Measurements from ENCODE around the gene TMEM131. TPM values are rescaled to one million over a fixed set of nuclear protein-coding genes. Genes with fewer than 3 reads are reported as not detected.

The TMEM131 gene
- total RNA-seq, 2 donors from 2014 or later = 20.7 to 21.8 TPM

DNA sequence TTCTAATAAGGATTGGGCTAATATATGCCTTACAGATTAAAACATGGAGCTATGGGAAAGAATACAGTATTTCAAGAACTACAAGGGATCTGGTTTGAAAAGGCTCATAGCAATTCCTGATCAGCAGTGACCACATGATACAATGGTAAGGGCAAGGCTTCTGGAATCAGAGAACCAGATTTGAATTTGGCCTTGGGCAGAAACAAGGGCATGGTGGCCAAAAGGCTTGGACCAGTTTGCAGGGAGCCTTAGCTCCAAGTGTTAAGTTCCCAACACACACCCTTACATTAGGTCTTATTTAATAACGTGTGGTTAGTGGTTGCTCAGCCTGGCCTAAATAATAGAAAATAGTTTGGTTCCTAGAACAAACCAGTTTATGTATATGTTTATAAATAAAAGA is 194.7 kb downstream of the TMEM131 start:
- Histone ChIP-seq H3K4me3 (no peak overlapping the region), H3K4me1 (no peaks in the 10 kb centered on the region), H3K9me3 (no peaks in the 10 kb centered on the region), H3K27me3 (no peaks in the 10 kb centered on the region), H3K36me3 (peaks cover 66% of the 10 kb centered on the region), H3K27ac (no peak overlapping the region)
- DNase-seq (ENCODE audit: low spot score) = no peak
- TF ChIP-seq, protein P1, sequence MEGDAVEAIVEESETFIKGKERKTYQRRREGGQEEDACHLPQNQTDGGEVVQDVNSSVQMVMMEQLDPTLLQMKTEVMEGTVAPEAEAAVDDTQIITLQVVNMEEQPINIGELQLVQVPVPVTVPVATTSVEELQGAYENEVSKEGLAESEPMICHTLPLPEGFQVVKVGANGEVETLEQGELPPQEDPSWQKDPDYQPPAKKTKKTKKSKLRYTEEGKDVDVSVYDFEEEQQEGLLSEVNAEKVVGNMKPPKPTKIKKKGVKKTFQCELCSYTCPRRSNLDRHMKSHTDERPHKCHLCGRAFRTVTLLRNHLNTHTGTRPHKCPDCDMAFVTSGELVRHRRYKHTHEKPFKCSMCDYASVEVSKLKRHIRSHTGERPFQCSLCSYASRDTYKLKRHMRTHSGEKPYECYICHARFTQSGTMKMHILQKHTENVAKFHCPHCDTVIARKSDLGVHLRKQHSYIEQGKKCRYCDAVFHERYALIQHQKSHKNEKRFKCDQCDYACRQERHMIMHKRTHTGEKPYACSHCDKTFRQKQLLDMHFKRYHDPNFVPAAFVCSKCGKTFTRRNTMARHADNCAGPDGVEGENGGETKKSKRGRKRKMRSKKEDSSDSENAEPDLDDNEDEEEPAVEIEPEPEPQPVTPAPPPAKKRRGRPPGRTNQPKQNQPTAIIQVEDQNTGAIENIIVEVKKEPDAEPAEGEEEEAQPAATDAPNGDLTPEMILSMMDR (IDR thresholded peaks at IDR 0.05) = no peak

DNA sequence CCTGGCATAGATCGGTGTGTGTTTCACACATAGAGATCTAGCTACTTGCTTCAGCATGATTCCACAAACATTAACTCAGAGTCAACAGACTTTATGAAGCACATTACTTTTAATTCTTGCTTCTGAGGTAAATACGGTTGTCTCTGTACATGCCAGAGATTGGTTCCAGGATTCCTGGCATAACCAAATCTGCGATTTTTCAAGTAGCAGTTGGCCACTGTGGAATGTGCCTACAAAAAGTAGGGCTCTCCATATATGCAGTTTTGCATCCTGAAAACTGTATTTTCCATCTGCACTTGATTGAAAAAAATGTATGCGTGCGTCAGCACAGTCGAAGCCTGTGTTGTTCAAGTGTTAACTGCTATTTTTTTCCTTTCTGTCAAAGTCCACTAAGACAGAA is 197.3 kb downstream of the TMEM131 start:
- no peak for DNase-seq (ENCODE audit: low spot score)
- TF ChIP-seq, protein P1 (IDR thresholded peaks at IDR 0.05) = no peak
- Histone ChIP-seq H3K27me3 (no peaks in the 10 kb centered on the region), H3K36me3 (peaks cover 57% of the 10 kb centered on the region), H3K4me3 (no peak overlapping the region), H3K27ac (no peak overlapping the region), H3K4me1 (no peaks in the 10 kb centered on the region), H3K9me3 (no peaks in the 10 kb centered on the region)

DNA sequence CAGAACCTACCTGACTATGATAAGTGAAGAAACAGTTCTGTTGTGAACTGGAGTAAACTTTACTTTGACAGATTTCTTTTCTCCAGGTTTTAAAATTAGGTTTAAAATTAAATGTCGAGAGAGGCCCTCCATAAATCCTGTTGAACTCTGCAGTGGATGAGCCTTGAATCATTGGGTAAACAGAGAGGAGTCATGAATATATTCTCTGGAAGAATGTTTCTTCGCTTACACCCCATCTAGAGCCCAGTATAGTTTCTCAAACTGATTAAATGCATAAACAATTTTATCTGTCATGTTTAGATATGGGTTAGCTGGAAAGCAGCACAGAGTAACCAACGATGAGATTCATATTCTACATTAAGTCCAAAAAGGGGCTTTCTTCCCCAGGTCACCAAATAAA is 198.4 kb downstream of the TMEM131 start:
- H3K27me3 ChIP-seq = no peaks in the 10 kb centered on the region
- no peaks in the 10 kb centered on the region for H3K4me1 ChIP-seq
- TF ChIP-seq, protein P1 (IDR thresholded peaks at IDR 0.05) = no peak
- no peak overlapping the region for H3K27ac ChIP-seq
- H3K9me3 ChIP-seq = no peaks in the 10 kb centered on the region
- no peak overlapping the region for H3K4me3 ChIP-seq
- H3K36me3 ChIP-seq = peaks cover 67% of the 10 kb centered on the region
- DNase-seq (ENCODE audit: low spot score) = no peak

DNA sequence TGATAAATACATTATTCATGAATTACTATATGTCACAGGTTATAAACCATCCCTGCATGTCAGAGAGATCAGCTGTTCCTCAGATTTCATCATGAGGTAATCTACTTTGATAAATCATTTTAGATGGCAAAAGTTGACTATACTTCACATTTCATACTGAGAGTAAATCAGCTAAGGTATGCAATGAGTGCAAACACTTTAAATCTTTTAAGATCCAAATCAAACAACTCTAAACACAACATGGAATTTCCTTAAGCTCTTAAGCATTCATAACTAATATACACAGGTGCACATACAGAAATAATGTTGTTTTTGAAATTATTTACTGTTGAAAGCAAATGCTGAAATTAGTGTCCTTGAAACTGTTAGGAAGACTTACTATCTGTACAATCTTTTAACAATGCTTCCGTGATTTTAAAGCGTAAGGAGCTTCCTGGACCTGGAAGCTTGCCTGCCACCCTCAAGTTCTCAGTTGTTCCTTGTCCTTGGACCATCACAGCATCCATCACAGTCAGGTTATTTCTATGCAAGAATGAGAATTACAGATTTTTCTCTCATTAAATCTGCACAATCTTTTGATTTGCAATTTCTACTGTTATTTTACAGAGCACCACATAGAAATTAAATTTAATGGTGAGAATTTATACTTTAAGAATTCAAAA is 199.2 kb downstream of the TMEM131 start:
- Histone ChIP-seq H3K4me3 (no peak overlapping the region), H3K27me3 (no peaks in the 10 kb centered on the region), H3K27ac (no peak overlapping the region), H3K9me3 (no peaks in the 10 kb centered on the region), H3K36me3 (peaks cover 69% of the 10 kb centered on the region), H3K4me1 (no peaks in the 10 kb centered on the region)
- no peak for DNase-seq (ENCODE audit: low spot score)
- TF ChIP-seq, protein P1 (IDR thresholded peaks at IDR 0.05) = no peak

DNA sequence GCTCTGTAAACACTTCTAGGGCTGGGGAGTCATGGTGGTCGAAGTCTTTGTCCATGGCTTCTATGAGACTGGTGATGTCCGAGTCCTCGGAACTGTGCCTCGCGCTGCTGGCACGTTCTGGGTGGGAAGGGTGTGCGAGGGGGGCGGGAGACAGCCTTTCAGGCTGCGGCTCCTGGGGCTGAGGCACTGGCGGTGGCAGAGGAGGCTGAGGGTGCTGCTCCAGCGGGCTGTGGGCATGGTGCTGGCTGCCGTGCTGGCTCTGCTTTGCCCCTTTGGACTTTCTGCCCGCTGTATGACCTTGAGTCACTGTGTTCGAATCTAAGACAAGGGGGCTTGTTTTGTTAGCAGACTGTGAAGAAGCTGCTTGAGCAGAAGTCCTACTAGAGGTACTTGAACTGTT is 203.3 kb downstream of the TMEM131 start:
- H3K4me1 ChIP-seq = no peaks in the 10 kb centered on the region

More for the DNA sequence above, 203.3 kb downstream of the TMEM131 start:
- Histone ChIP-seq H3K9me3 (no peaks in the 10 kb centered on the region), H3K27me3 (no peaks in the 10 kb centered on the region), H3K36me3 (peaks cover 44% of the 10 kb centered on the region), H3K4me3 (no peak overlapping the region), H3K27ac (no peak overlapping the region)
- no peak for DNase-seq (ENCODE audit: low spot score)
- TF ChIP-seq, protein P1 (IDR thresholded peaks at IDR 0.05) = no peak
